SK-N-MC (cell line): ENCODE data around the gene BICC1.

ENCODE experiments used
- EZH2 ChIP-seq: fragments of 200-600 bp; sonication (generic); IDR thresholded peaks from one replicate; pipeline ENCODE4 v1.6.1; 2017; ENCODE audit warnings: antibody characterized with exemption
- POLR2AphosphoS5 ChIP-seq: IDR thresholded peaks from 2 replicates; pipeline ENCODE4 v1.6.1; 2012; ENCODE audit warnings: mild to moderate bottlenecking, low read depth, low read length, borderline replicate concordance

DNA sequence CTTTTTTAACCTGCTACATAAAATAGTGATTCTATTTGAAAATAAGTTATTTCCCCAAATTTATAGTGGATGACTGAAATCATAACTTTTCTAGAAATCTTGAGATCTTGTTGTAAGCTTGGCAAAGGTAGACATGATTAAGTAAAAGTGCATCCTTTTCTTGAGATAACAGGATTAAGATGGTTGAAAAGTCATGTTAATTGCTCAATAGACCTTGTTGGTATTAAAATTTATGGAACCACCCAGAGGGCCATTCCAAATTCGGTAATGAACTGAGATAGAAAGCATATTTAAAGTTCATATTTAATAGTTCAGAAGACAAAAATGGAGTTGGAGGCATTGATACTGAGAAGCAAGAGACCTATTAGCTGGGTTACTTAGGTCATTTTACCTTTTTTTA, 139.1 kb downstream of the BICC1 start:
- TF ChIP-seq EZH2 (no peak), POLR2AphosphoS5 (no peak)
